ENCODE data around the gene MAZ. TPM values are rescaled to one million over a fixed set of nuclear protein-coding genes. Genes with fewer than 3 reads are reported as not detected.

The MAZ gene
- total and polyA plus RNA-seq, 2 donors (not counting 3 experiments of a cell fraction or from before 2014, with no cell fraction given): 165 to 311 TPM

DNA sequence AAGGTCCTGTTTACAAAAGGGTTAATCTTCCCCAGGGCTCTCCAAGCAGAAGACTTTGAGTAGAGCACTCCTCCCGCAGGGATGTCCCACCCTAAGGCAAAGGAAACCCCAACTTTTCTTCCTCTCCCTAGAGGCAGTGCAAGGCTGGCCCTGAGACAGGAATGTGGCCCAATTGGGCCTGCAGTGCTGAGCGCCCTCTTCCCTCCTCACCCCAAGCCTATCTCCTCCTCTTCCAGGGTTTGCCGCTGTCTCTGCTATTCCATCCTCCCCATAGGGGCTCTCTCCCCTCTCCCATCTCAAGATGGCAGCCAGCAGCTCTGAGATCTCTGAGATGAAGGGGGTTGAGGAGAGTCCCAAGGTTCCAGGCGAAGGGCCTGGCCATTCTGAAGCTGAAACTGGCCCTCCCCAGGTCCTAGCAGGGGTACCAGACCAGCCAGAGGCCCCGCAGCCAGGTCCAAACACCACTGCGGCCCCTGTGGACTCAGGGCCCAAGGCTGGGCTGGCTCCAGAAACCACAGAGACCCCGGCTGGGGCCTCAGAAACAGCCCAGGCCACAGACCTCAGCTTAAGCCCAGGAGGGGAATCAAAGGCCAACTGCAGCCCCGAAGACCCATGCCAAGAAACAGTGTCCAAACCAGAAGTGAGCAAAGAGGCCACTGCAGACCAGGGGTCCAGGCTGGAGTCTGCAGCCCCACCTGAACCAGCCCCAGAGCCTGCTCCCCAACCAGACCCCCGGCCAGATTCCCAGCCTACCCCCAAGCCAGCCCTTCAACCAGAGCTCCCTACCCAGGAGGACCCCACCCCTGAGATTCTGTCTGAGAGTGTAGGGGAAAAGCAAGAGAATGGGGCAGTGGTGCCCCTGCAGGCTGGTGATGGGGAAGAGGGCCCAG lies 6.7 kb downstream of the MAZ start:
- POLR2A ChIA-PET: no interaction called here
- CTCF ChIA-PET: interaction anchor here (1.0 to 4.0 kb wide), 2 partner anchors 35 to 112 kb away, joined by 3 to 29 read pairs; no protein-coding TSS in a partner anchor

More for the DNA sequence above, 6.7 kb downstream of the MAZ start:
- dilution Hi-C loops (cut with MboI; ENCODE audit: extremely low pct_ligation_motif_present, low sequenced_read_pairs): no loop called here
- TF ChIP-seq POLR2A (IDR thresholded peaks at IDR 0.05; ENCODE audit: low read depth, low read length) (no peak), GATA2 (IDR thresholded peaks at IDR 0.05; ENCODE audit: insufficient read depth, insufficient read length, low read depth, low read length) (no peak), JUN (IDR thresholded peaks at IDR 0.05; ENCODE audit: borderline replicate concordance, insufficient read depth, insufficient read length, low read depth) (no peak), MYC (IDR thresholded peaks at IDR 0.05; ENCODE audit: low read depth, low read length) (no peak), EZH2 (IDR thresholded peaks at IDR 0.05; ENCODE audit: borderline replicate concordance, low read depth, low read length, severe bottlenecking) (no peak), FOS (IDR thresholded peaks at IDR 0.05; ENCODE audit: borderline replicate concordance, insufficient read depth, low read length) (no peak), CTCF (IDR thresholded peaks at IDR 0.05; ENCODE audit: extremely low read depth in 1 of 2, insufficient read depth in 1 of 2, low read depth in 1 of 2, low read length in 2 of 2) (no peak)
- TF ChIP-seq, protein P1, sequence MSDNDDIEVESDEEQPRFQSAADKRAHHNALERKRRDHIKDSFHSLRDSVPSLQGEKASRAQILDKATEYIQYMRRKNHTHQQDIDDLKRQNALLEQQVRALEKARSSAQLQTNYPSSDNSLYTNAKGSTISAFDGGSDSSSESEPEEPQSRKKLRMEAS (IDR thresholded peaks at IDR 0.05; ENCODE audit: insufficient read depth, insufficient read length): no peak
- no peaks in the 10 kb centered on the region for H3K9me3 ChIP-seq (replicated peaks; ENCODE audit: control insufficient read depth, insufficient read depth, low read length)
- no peak overlapping the region for H3K27ac ChIP-seq (ENCODE audit: insufficient read depth, low read depth, low read length)
- no peak overlapping the region for H2AFZ ChIP-seq (ENCODE audit: low read depth, low read length)
- H3K79me2 ChIP-seq (ENCODE audit: control insufficient read depth, insufficient read depth, low read length): peaks cover 28% of the 10 kb centered on the region
- intact Hi-C loops (cut with micrococcal nuclease): no loop called here
- no TSS peak for BruUV-seq (replicated peaks)
- peaks cover 52% of the 10 kb centered on the region for H3K4me1 ChIP-seq (ENCODE audit: control insufficient read depth, extremely low read depth, insufficient read depth, low read length)
- H3K36me3 ChIP-seq (ENCODE audit: control insufficient read depth in 2 of 2, extremely low read depth in 1 of 2, insufficient read depth in 2 of 2, low read length in 2 of 2): peaks cover 0 to 14% of the 10 kb centered on the region in 2 experiments
- FAIRE-seq (no peak), DNase-seq (ENCODE audit: low read depth, low spot score) (no peak)
- no peak overlapping the region for H3K4me3 ChIP-seq (replicated peaks in 1 of 3; ENCODE audit: insufficient read depth in 1 of 3, low read depth in 1 of 3, low read length in 3 of 3)
- no peak overlapping the region for H3K9ac ChIP-seq (replicated peaks; ENCODE audit: extremely low read depth, insufficient read depth, low read length)
- no peaks in the 10 kb centered on the region for H4K20me1 ChIP-seq (replicated peaks; ENCODE audit: control insufficient read depth, extremely low read depth, insufficient read depth, low read length)
- H3K4me2 ChIP-seq (ENCODE audit: insufficient read depth, low read length): peak overlapping the region; percentile 43
- H3K27me3 ChIP-seq (ENCODE audit: control insufficient read depth in 2 of 2, insufficient read depth in 2 of 2, low read length in 2 of 2): no peaks in the 10 kb centered on the region
- no peaks in the 10 kb centered on the region for H3K9me1 ChIP-seq (replicated peaks; ENCODE audit: control insufficient read depth, extremely low read depth, insufficient read depth, low read length)

Measured in endothelial cell of umbilical vein (primary cell).